Ovary (tissue), 9 donors: ENCODE data around the gene BAZ1A. TPM values are rescaled to one million over a fixed set of nuclear protein-coding genes. Genes with fewer than 3 reads are reported as not detected.

Source experiments
- DNase-seq, 5 donors: peaks; one replicate each; pipeline ENCODE4 v3.0.0-alpha.2; 2019 to 2020
- H3K27ac ChIP-seq, 2 donors: fragments of 200-600 bp; one replicate each; pipeline versions ENCODE4 v1.5.1 to v1.8.0; 2019 to 2022
- H3K27me3 ChIP-seq: fragments of 200-600 bp; one replicate; pipeline ENCODE4 v1.8.0; 2022
- H3K36me3 ChIP-seq: fragments of 200-600 bp; sonication (generic); one replicate; pipeline ENCODE4 v1.5.1; 2019
- H3K4me1 ChIP-seq: one replicate; pipeline ENCODE4 v1.8.1; 2013; ENCODE audit warnings: mild to moderate bottlenecking, moderate library complexity; ENCODE audit not compliant: insufficient read depth
- H3K4me3 ChIP-seq: fragments of 200-600 bp; sonication (generic); one replicate; pipeline ENCODE4 v1.5.1; 2017
- H3K9me3 ChIP-seq, 2 donors: fragments of 200-600 bp in 1 of 2; sonication (generic) in 1 of 2; one replicate each; pipeline versions ENCODE4 v1.5.1 to v1.8.1; 2013 to 2019; ENCODE audit warnings: mild to moderate bottlenecking in 1 of 2, moderate library complexity in 1 of 2
- CTCF ChIP-seq, 3 donors: fragments of 450-650 bp in 2 of 3; fragments of 200-600 bp in 1 of 3; IDR thresholded peaks; one replicate each; pipeline versions ENCODE4 v1.5.1 to v1.8.0; 2016 to 2022; ENCODE audit warnings: antibody characterized with exemption in 3 of 3, mild to moderate bottlenecking in 1 of 3
- EP300 ChIP-seq: sonication (generic); formaldehyde crosslinking; IDR thresholded peaks from one replicate; pipeline ENCODE4 v1.6.1; 2017; ENCODE audit warnings: antibody characterized with exemption
- POLR2A ChIP-seq: fragments of 450-650 bp; IDR thresholded peaks from one replicate; pipeline ENCODE4 v1.6.1; 2017; ENCODE audit warnings: antibody characterized with exemption, mild to moderate bottlenecking, moderate library complexity
- WGBS, 3 donors: extraction: QIAGEN DNeasy Blood & Tissue Kit in 1 of 3; methylation state at CpG; one replicate each; pipeline versions ENCODE4 v1.1.5 to v1.1.7; 2013 to 2017; 5-methylcytosine and 5-hydroxymethylcytosine counted together
- intact Hi-C, 4 donors: fragments of 100-400 bp; cut with DNase I; formaldehyde crosslinking; loops; one replicate each; pipeline versions ENCODE4 v1.11.0 to v1.15.1; 2022 to 2023
- polyA plus RNA-seq, 2 donors: library from polyadenylated mRNA; stranded (reverse); fragments of 200-250 nt in 1 of 2; fragments of 350-450 nt in 1 of 2; fragmentation: Illumina TruSeq in 1 of 2; extraction: RNeasy Lipid Tissue Mini Kit (QIAGEN cat#74804) in 1 of 2; gene quantifications; one replicate each; pipeline ENCODE4 v1.2.3, GENCODE V29; 2013 to 2014
- total RNA-seq, 7 donors: library from RNA; depleted of rRNA in 2 of 7; stranded (reverse); fragments of >200 nt in 2 of 7; fragmentation: NEBNext Ultra II Directional in 3 of 7; extraction: Animal tissue kit (Norgen Biotek cat#: 25700) in 3 of 7; gene quantifications; one replicate each; pipeline versions ENCODE4 v1.1.0 to v1.2.4, GENCODE V29; 2016 to 2023
- donor health status: DM: no; HTN: no; CAD: no; lungs with moderate emphysema.
- donor health status: DM: no; HTN: no; CAD: no.
- donor health status: Bipolar disorder and iron deficiency.
- donor health status: DM: yes; HTN: yes; CAD: no.
- donor health status: DM: no; HTN: no; CAD: no.
- donor health status: DM: yes; HTN: yes; CAD: no.

BAZ1A gene
- total and polyA plus RNA-seq, 9 donors = 10.4 to 30.1 (median 17.9) TPM

DNA sequence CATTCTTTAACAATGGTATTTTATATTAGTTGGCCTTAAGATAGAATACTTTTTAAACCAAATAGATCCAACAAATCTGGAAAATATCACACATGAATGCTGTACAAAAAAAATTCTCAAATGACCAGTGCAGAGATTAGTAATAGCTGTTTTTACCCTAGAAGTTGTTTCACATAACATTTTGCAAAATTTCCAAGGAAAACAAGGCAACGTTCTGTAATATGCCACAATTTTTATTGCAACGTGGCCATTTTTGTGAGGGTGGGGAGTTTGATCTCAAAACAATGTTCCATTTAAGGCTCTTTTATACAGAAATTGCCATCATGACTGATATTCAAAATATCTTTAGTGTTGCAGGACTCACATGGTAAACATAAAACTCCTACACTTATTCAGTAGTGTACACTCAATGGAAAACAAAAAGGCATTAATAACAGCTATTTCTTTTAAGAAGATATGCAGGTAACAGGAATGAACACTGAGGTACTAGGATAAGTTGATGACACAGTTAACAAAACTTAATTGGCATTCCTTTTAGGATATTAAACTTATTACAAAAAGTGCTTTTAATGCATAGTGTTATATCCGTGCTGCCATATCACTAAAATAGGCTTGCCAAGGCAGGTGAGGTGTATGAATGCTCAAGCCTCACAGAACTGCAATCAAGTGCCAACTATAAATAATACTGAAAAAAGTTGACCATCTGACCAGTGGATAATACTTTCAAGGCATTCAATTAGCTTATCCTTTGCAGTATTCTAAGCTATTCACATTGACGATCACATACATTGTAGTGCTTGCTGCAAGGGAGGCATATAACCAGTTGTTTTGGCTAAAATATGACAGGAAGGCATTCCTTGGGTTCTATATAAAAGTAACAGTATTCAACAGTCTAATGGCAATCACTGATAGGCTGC, 163.1 kb downstream of the BAZ1A start:
- Histone ChIP-seq H3K27ac (no peak overlapping the region), H3K4me3 (peak overlapping the region; percentile 9), H3K27me3 (no peaks in the 10 kb centered on the region), H3K36me3 (no peaks in the 10 kb centered on the region), H3K4me1 (peaks cover 9% of the 10 kb centered on the region), H3K9me3 (no peaks in the 10 kb centered on the region)
- intact Hi-C loops = no loop called here
- WGBS, 3 donors = 39 to 48% (median 40%) methylated on average over 4 of the region's 4 CpGs
- DNase-seq = no peak
- TF ChIP-seq POLR2A (no peak), EP300 (no peak), CTCF (IDR thresholded peaks at IDR 0.05) (no peak)

DNA sequence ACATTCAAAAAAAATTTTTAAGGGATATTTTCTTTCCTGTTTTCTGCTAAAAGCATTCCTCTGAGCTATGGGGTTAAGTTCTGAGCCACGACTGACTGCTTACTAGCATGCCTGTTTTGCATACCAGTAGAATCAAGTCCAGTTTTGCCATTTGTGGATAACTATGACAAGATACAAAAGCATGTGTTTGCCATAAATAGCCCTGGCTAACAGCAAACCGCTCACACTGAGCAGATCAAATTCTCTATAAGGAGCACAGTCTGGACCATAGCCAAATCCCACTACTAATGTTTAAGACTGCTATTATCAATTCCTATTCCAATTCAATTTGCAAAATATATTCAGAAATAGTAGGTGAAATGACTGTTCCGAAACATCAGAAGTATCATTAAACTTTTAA, 164.0 kb downstream of the BAZ1A start:
- no peaks in the 10 kb centered on the region for H3K36me3 ChIP-seq
- no peak for TF ChIP-seq EP300
- TF ChIP-seq POLR2A = no peak
- no peak for TF ChIP-seq CTCF (IDR thresholded peaks at IDR 0.05)
- peaks cover 9% of the 10 kb centered on the region for H3K4me1 ChIP-seq
- no peak for DNase-seq
- WGBS, 3 donors = 10 to 21% (median 13%) methylated on average over 3 of the region's 3 CpGs
- H3K27ac ChIP-seq = no peak overlapping the region
- no peaks in the 10 kb centered on the region for H3K9me3 ChIP-seq
- intact Hi-C loops = no loop called here
- no peaks in the 10 kb centered on the region for H3K27me3 ChIP-seq
- H3K4me3 ChIP-seq = no peak overlapping the region

- no peak overlapping the region for H3K27ac ChIP-seq
- intact Hi-C loops = no loop called here
- H3K9me3 ChIP-seq = no peaks in the 10 kb centered on the region
- WGBS, 3 donors = 5 to 11% (median 6%) methylated on average over 2 of the region's 2 CpGs
- H3K4me3 ChIP-seq = no peak overlapping the region
- no peak for TF ChIP-seq EP300
- no peak for TF ChIP-seq CTCF (IDR thresholded peaks at IDR 0.05)
- TF ChIP-seq POLR2A = no peak
- peaks cover 9% of the 10 kb centered on the region for H3K4me1 ChIP-seq
- no peak for DNase-seq
- no peaks in the 10 kb centered on the region for H3K36me3 ChIP-seq
- no peaks in the 10 kb centered on the region for H3K27me3 ChIP-seq
These were observed 164.4 kb downstream of the BAZ1A start for GRCh38 chr14:34710744-34711143.

GRCh38 chr14:34710006-34710405, 165.2 kb downstream of the BAZ1A start:
- H3K36me3 ChIP-seq = no peaks in the 10 kb centered on the region
- no peak for TF ChIP-seq CTCF (IDR thresholded peaks at IDR 0.05)
- no peak for TF ChIP-seq EP300
- TF ChIP-seq POLR2A = no peak
- WGBS, 3 donors = 7 to 21% (median 8%) methylated on average over 1 of the region's 1 CpG
- peaks cover 9% of the 10 kb centered on the region for H3K4me1 ChIP-seq
- no peak overlapping the region for H3K4me3 ChIP-seq
- H3K27me3 ChIP-seq = no peaks in the 10 kb centered on the region
- DNase-seq = no peak
- no peak overlapping the region for H3K27ac ChIP-seq
- no peaks in the 10 kb centered on the region for H3K9me3 ChIP-seq
- intact Hi-C loops = no loop called here
